ENCODE data around the gene RAB29. TPM values are rescaled to one million over a fixed set of nuclear protein-coding genes. Genes with fewer than 3 reads are reported as not detected.

Gene RAB29
- total RNA-seq, 4 donors from 2014 or later: 9.7 to 15.4 (median 12.1) TPM

DNA sequence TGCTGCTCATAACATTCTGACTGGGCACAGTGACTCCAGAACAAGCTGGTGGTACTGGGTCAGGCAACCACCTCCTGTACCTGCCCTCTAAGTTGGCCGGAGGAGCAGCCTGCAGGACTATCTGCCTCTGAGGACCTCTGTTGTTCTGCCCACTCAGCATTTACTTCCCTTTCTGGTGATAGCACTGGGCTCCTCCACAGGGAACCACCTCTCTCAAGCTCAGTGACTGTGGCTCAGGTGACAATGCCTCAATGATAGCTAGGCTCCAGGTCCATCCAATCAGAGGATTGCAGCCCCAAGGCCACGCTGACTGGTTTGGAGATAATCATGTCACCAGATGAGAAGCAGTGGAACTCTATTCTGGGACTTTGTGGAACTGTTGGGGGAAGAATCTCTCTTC is 21.9 kb upstream of the RAB29 start:
- no peaks in the 10 kb centered on the region for H3K27me3 ChIP-seq
- no CpG with 5 or more reads among the region's 2 CpGs for WGBS
- TF ChIP-seq EP300 (IDR thresholded peaks at IDR 0.05): no peak
- TF ChIP-seq POLR2AphosphoS5 (IDR thresholded peaks at IDR 0.05): no peak
- TF ChIP-seq, protein P1, sequence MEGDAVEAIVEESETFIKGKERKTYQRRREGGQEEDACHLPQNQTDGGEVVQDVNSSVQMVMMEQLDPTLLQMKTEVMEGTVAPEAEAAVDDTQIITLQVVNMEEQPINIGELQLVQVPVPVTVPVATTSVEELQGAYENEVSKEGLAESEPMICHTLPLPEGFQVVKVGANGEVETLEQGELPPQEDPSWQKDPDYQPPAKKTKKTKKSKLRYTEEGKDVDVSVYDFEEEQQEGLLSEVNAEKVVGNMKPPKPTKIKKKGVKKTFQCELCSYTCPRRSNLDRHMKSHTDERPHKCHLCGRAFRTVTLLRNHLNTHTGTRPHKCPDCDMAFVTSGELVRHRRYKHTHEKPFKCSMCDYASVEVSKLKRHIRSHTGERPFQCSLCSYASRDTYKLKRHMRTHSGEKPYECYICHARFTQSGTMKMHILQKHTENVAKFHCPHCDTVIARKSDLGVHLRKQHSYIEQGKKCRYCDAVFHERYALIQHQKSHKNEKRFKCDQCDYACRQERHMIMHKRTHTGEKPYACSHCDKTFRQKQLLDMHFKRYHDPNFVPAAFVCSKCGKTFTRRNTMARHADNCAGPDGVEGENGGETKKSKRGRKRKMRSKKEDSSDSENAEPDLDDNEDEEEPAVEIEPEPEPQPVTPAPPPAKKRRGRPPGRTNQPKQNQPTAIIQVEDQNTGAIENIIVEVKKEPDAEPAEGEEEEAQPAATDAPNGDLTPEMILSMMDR (IDR thresholded peaks at IDR 0.05): no peak
- no peak for TF ChIP-seq POLR2A (IDR thresholded peaks at IDR 0.05)
- H3K9me3 ChIP-seq: no peaks in the 10 kb centered on the region
- H3K27ac ChIP-seq: no peak overlapping the region
- H3K4me3 ChIP-seq: no peak overlapping the region
- H3K4me1 ChIP-seq: peaks cover 4% of the 10 kb centered on the region
- peaks cover 72% of the 10 kb centered on the region for H3K36me3 ChIP-seq
- DNase-seq (ENCODE audit: low spot score in 2 of 2): no peak

DNA sequence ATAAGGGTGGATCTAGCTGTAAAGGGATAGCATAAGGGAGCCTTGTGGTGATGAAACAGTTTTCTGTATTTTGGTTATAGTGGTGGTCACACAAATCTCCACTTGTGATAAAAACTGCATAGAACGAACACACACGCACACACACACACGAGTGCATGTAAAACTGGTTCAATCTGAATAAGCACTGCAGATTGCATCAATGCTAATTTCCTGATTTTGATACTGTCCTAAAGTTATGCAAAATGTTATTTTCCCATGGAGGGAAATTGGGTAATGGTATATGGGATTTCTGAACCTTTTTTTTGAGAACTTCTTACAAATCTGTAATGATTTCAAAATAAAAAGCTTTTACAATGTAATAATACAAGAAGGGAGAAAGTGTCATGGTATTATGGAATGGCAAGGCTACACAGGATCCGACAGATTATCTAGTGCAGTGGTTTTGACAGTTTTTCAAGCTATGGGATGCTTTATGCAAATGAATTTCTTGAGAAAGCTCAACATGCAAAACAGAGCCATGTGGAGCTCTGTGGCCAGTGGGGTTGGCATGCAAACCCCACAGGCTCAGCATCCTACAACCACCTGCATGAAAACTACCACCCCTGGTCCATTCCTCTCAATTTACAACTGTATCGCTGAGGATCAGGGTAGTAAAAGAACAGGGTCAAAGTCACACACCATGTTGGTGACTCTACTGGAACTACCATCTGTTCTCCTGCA is 18.9 kb upstream of the RAB29 start:
- Histone ChIP-seq H3K9me3 (no peaks in the 10 kb centered on the region), H3K4me1 (peaks cover 4% of the 10 kb centered on the region), H3K36me3 (peaks cover 75% of the 10 kb centered on the region), H3K4me3 (no peak overlapping the region), H3K27ac (no peak overlapping the region), H3K27me3 (no peaks in the 10 kb centered on the region)
- TF ChIP-seq POLR2AphosphoS5 (IDR thresholded peaks at IDR 0.05) (no peak), EP300 (IDR thresholded peaks at IDR 0.05) (no peak), POLR2A (IDR thresholded peaks at IDR 0.05) (no peak)
- TF ChIP-seq, protein P1 (IDR thresholded peaks at IDR 0.05): no peak
- DNase-seq (ENCODE audit: low spot score in 2 of 2): no peak
- 77% methylated on average over 5 of the region's 5 CpGs for WGBS

DNA sequence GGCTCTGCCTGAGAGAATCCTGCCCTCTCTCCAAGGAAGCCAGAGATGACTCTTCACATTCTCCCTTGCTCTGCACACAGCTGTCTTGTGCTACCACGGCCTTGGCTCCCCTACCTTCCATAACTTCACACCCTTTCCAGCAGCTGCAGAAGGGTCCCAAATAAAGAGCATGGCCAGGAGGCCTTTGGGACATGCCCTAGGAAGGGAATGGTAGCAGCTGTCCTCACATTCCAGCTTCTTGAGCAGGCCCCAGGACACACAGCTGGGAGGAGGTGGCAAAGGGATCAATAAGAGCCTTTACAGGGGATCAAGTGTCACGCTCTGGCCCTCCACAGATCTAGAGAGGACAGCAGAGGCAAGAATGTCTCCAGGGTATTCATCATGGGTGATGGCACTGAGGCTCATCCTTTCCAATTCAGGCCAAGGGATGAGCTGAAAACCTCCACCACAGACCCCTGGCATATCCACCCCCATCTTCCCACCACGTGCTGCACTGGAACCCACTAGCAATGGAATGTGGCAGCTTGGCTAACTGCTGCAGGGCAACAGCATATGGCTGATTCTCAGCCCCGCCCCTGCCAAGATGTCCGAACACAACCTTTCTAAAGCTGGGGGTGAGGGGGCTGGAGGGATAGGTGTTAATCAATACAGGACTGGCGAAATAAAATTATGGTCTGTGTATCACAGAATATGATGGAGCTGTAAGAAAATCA is 17.8 kb upstream of the RAB29 start:
- TF ChIP-seq EP300 (IDR thresholded peaks at IDR 0.05) (no peak), POLR2A (IDR thresholded peaks at IDR 0.05) (no peak)
- WGBS: 88% methylated on average over 5 of the region's 6 CpGs

DNA sequence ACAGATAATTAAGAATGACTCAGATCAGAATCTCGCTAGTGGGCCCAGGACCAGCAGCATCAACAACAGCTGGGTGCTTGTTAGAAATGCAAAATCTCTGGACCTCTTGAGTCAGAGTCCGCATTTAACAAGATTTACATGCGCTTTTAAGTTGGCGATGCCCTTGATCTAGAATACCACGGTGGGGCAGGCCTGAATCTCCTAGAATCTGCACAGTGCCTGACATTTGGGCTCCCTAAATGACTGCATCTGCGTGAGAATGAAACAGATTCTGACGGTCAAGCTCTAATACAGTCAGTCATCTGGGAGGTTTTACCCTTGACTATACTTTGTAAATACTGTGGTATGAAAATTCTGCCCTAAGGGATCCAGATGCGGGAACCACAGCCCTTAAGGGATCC is 17.2 kb upstream of the RAB29 start:
- no peak for TF ChIP-seq POLR2A (IDR thresholded peaks at IDR 0.05)
- TF ChIP-seq EP300 (IDR thresholded peaks at IDR 0.05): no peak
- TF ChIP-seq, protein P1 (IDR thresholded peaks at IDR 0.05): no peak
- TF ChIP-seq POLR2AphosphoS5 (IDR thresholded peaks at IDR 0.05): no peak

More for the DNA sequence above, 17.8 kb upstream of the RAB29 start:
- Histone ChIP-seq H3K9me3 (no peaks in the 10 kb centered on the region), H3K36me3 (peaks cover 68% of the 10 kb centered on the region), H3K27ac (no peak overlapping the region), H3K4me3 (no peak overlapping the region), H3K27me3 (no peaks in the 10 kb centered on the region), H3K4me1 (no peaks in the 10 kb centered on the region)
- DNase-seq (ENCODE audit: low spot score in 2 of 2): no peak

DNA sequence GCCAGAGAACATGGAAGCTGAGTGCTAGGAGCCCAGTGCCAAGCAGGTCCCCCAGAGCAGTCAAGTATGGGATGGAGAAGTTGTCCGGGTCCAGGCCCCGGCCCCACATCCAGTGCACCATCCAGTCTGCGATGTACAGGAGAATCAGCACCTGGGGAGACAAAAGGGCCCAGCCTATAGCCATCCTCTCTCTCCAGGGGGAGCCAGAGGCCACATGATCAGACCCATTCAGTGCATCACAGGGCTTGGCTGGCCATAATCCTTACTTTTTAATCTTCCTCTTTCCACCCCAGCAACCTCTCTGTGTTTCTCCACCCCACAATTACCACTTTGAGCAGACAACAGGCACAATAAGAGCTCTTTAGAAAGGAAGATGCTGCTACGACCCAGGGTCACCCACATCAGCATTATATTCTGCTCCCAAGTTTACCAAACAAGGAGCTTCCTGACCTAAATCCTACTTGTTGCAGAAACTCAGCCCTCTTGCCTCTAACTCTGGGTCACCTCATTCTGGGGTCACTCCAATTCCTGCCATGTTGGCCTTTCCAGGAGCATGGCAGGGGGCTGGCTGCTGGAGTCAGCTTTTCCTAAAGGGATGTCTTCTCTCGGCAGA is 16.4 kb upstream of the RAB29 start:
- H3K27me3 ChIP-seq: no peaks in the 10 kb centered on the region
- WGBS: 68% methylated on average over 5 of the region's 5 CpGs
- H3K36me3 ChIP-seq: peaks cover 54% of the 10 kb centered on the region
- no peak overlapping the region for H3K4me3 ChIP-seq
- DNase-seq (ENCODE audit: low spot score in 2 of 2): no peak
- no peak overlapping the region for H3K27ac ChIP-seq
- TF ChIP-seq, protein P1 (IDR thresholded peaks at IDR 0.05): peak; percentile 53 to 77
- no peak for TF ChIP-seq POLR2A (IDR thresholded peaks at IDR 0.05)
- H3K9me3 ChIP-seq: no peaks in the 10 kb centered on the region
- no peaks in the 10 kb centered on the region for H3K4me1 ChIP-seq

More for the DNA sequence above, 17.2 kb upstream of the RAB29 start:
- H3K27ac ChIP-seq: no peak overlapping the region
- no peaks in the 10 kb centered on the region for H3K9me3 ChIP-seq
- H3K27me3 ChIP-seq: no peaks in the 10 kb centered on the region
- H3K4me3 ChIP-seq: no peak overlapping the region
- peaks cover 62% of the 10 kb centered on the region for H3K36me3 ChIP-seq
- no peaks in the 10 kb centered on the region for H3K4me1 ChIP-seq
- DNase-seq (ENCODE audit: low spot score in 2 of 2): no peak
- 82% methylated on average over 8 of the region's 8 CpGs for WGBS

Measured in suprapubic skin (tissue), 4 donors.